HT1080 (cell line): ENCODE measurements around the gene PTPRE. TPM values are rescaled to one million over a fixed set of nuclear protein-coding genes. Genes with fewer than 3 reads are reported as not detected.
A peak's percentile ranks its signal among the peaks of the same experiment; 100 is the strongest.

Experiments
- DNase-seq: peaks from one replicate; pipeline ENCODE4 v3.0.0-alpha.2; 2015; ENCODE audit warnings: low read depth
- total RNA-seq: library from RNA; depleted of rRNA; stranded (reverse); fragments of >200 nt; shearing (Covaris generic); gene quantifications from 2 replicates; pipeline ENCODE4 v1.2.3, GENCODE V29; 2014

Gene PTPRE
- total RNA-seq, 1 experiment from 2014 or later, result 32.0 TPM

GRCh38 chr10:128043259-128044045, 136.5 kb downstream of the PTPRE start:
- DNase-seq, result no peak

- DNase-seq, result no peak
Measured at GRCh38 chr10:128044186-128044585, 137.3 kb downstream of the PTPRE start.

GRCh38 chr10:128044961-128045832, 138.3 kb downstream of the PTPRE start:
- DNase-seq, result no peak

GRCh38 chr10:128045833-128046120, 138.9 kb downstream of the PTPRE start:
- no peak for DNase-seq

GRCh38 chr10:128046156-128046952, 139.5 kb downstream of the PTPRE start:
- no peak for DNase-seq

GRCh38 chr10:128046953-128047290, 140.0 kb downstream of the PTPRE start:
- no peak for DNase-seq

- DNase-seq, result peak; percentile 96
Measured at GRCh38 chr10:128047351-128047750, 140.4 kb downstream of the PTPRE start.

- peak; percentile 84 for DNase-seq
Measured at GRCh38 chr10:128047991-128048818, 141.3 kb downstream of the PTPRE start.

GRCh38 chr10:128048819-128049210, 141.9 kb downstream of the PTPRE start:
- no peak for DNase-seq

GRCh38 chr10:128049226-128050120, 142.6 kb downstream of the PTPRE start:
- DNase-seq, result no peak

- DNase-seq, result no peak
Measured at GRCh38 chr10:128050121-128050516, 143.2 kb downstream of the PTPRE start.

- DNase-seq, result no peak
Measured at GRCh38 chr10:128050936-128051335, 144.0 kb downstream of the PTPRE start.

GRCh38 chr10:128051548-128051947, 144.6 kb downstream of the PTPRE start:
- DNase-seq, result no peak

GRCh38 chr10:128052696-128053095, 145.8 kb downstream of the PTPRE start:
- no peak for DNase-seq

- DNase-seq, result no peak
Measured at GRCh38 chr10:128053356-128053755, 146.5 kb downstream of the PTPRE start.

- DNase-seq, result no peak
Measured at GRCh38 chr10:128054163-128054970, 147.5 kb downstream of the PTPRE start.

GRCh38 chr10:128055061-128055868, 148.4 kb downstream of the PTPRE start:
- no peak for DNase-seq
